Loucy (cell line): ENCODE results near the gene ARSD.

Source experiments
- CTCF ChIP-seq: fragments of 200-600 bp; sonication (generic); conservative IDR thresholded peaks from 2 replicates; pipeline ENCODE4 v1.5.1; 2014; ENCODE audit warnings: mild to moderate bottlenecking, antibody characterized with exemption, low read length
- EZH2phosphoT487 ChIP-seq: fragments of 200-600 bp; IDR thresholded peaks from 2 replicates; pipeline ENCODE4 v1.6.1; 2018; ENCODE audit warnings: antibody characterized with exemption, mild to moderate bottlenecking, moderate library complexity, borderline replicate concordance

- TF ChIP-seq CTCF (no peak), EZH2phosphoT487 (no peak)
Measured at GRCh38 chrX:2921750-2922149, 7.4 kb downstream of the ARSD start.
